ENCODE measurements around the gene KDM1A.

GRCh38 chr1:23120383-23120782 is 101.1 kb downstream of the KDM1A start:
- TF ChIP-seq POLR2AphosphoS5 (IDR thresholded peaks at IDR 0.05; ENCODE audit: insufficient read depth in 1 of 2, low read depth in 1 of 2), result no peak
- TF ChIP-seq, protein P1, sequence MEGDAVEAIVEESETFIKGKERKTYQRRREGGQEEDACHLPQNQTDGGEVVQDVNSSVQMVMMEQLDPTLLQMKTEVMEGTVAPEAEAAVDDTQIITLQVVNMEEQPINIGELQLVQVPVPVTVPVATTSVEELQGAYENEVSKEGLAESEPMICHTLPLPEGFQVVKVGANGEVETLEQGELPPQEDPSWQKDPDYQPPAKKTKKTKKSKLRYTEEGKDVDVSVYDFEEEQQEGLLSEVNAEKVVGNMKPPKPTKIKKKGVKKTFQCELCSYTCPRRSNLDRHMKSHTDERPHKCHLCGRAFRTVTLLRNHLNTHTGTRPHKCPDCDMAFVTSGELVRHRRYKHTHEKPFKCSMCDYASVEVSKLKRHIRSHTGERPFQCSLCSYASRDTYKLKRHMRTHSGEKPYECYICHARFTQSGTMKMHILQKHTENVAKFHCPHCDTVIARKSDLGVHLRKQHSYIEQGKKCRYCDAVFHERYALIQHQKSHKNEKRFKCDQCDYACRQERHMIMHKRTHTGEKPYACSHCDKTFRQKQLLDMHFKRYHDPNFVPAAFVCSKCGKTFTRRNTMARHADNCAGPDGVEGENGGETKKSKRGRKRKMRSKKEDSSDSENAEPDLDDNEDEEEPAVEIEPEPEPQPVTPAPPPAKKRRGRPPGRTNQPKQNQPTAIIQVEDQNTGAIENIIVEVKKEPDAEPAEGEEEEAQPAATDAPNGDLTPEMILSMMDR (IDR thresholded peaks at IDR 0.05), result no peak
